Peyer's patch (tissue), 4 donors: ENCODE data around the gene INSRR.

Source experiments
- POLR2A ChIP-seq, 2 donors: fragments of 450-650 bp; IDR thresholded peaks; one replicate each; pipeline ENCODE4 v1.5.1; 2017; ENCODE audit warnings: antibody characterized with exemption in 2 of 2, mild to moderate bottlenecking in 2 of 2, moderate library complexity in 2 of 2
- TF ChIP-seq, protein P1 (sequence below), 6 experiments: fragments of 450-650 bp in 4 of 6; fragments of 200-600 bp in 2 of 6; sonication (generic) in 1 of 6; IDR thresholded peaks; one replicate each; pipeline ENCODE4 v1.5.1; 2017 to 2019; ENCODE audit warnings: antibody characterized with exemption in 6 of 6, mild to moderate bottlenecking in 3 of 6, moderate library complexity in 1 of 6

DNA sequence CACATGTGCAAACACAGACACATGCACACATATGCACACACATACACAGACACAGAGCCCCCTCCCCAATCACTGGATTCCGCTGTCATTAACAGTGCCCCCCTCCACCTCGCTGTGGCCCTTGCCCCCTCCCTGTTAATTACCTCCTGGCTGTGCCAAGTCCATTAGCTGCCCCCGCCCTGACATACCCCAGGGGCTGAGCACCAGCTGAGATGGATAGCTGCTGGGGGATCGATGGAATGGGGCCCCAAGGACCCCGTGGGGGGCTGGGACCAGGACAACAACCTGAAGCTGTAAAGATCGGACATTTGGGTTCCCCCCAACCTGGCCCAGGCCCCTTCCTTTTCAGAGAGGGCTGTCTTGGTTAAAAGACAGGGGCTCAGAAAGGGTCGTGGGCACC is 25.0 kb upstream of the INSRR start:
- no peak for TF ChIP-seq POLR2A (IDR thresholded peaks at IDR 0.05)
- TF ChIP-seq, protein P1, sequence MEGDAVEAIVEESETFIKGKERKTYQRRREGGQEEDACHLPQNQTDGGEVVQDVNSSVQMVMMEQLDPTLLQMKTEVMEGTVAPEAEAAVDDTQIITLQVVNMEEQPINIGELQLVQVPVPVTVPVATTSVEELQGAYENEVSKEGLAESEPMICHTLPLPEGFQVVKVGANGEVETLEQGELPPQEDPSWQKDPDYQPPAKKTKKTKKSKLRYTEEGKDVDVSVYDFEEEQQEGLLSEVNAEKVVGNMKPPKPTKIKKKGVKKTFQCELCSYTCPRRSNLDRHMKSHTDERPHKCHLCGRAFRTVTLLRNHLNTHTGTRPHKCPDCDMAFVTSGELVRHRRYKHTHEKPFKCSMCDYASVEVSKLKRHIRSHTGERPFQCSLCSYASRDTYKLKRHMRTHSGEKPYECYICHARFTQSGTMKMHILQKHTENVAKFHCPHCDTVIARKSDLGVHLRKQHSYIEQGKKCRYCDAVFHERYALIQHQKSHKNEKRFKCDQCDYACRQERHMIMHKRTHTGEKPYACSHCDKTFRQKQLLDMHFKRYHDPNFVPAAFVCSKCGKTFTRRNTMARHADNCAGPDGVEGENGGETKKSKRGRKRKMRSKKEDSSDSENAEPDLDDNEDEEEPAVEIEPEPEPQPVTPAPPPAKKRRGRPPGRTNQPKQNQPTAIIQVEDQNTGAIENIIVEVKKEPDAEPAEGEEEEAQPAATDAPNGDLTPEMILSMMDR (IDR thresholded peaks at IDR 0.05), result no peak
